ENCODE data around the gene MYH10. TPM values are rescaled to one million over a fixed set of nuclear protein-coding genes. Genes with fewer than 3 reads are reported as not detected.

The MYH10 gene
- polyA plus RNA-seq, 4 donors, result 236 to 271 (median 255) TPM

DNA sequence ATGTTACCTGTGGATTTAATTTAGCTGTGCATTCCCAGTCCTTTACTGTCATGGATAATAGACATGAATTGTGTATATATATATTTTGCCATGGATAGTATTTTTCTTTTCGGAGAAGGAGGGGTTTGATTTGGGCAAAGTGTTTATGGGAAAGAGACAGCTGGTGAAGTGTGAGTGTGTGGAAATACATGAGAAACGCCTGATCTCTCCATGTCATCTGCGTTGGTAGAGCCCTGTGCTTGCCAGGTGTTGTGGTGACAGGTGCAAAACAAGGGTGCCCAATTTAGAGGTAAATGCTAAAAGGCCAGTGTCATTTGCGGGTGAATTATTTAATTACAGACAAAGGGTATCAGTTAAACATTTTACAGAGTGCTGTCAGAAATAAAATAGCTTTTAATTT lies 171.4 kb downstream of the MYH10 start:
- DNase-seq (ENCODE audit: low read depth in 4 of 4, low spot score in 3 of 4), result no peak

DNA sequence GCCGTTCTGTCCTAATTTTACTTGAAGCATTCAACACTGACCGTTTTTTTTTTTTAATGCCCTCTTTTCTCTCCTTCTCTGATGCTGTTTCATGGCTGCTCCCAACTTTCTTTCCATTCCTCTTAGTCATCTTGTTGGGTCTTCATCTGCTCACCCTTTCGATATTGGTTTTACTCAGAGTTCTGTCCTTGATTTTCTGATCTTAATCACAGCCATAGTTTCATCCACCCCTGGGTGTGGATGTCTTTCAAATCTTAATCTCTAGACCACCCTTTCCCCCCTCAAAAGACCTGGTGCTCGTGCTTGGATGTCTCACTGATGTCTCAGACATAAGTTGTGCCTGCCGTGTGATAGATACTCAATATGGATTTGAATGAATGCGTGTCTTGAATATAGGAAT lies 172.4 kb downstream of the MYH10 start:
- no peak for DNase-seq (ENCODE audit: low read depth in 4 of 4, low spot score in 3 of 4)

DNA sequence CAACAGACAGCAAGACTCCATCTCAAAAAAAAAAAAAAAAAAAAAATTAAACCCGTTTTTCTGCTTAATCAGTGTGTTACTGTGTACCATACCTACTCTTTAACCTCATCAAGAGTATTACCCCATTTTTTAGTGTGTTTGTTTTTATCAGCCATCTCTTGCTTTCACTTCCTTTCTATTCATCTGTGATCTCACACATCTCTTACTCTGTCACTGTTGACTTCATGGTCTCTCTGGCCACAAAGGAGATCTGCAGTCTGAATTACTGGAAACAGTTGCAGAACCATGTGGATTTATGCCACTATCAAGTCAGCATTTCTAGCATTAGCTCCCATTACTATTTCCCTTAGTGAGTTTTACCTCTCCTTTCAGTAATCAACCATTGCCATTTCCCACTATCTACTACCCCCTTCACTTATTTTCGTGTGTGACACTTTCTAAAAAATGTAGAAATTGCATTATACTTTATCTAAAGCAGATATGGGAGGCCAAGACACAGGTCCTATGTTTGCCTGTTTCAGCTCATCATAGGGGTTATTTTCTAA lies 174.8 kb downstream of the MYH10 start:
- DNase-seq (ENCODE audit: low read depth in 4 of 4, low spot score in 3 of 4), result no peak

DNA sequence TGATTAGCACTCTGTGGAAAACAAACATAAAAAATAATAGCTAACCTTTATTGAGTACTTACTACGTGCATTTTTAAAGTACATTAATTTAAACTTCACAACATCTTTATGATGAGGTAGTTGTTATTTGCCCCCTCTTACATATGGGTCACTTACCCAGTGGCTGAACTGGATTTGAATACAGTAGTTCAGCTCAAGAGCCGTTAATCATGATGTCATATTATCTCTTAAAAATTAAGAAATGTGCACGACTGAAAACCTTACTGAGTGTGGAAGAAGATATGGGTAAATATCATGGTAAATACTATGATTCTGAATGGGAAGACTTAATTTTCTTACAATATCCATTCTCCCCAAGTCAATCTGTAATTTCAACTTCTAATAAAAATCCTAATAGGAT lies 177.2 kb downstream of the MYH10 start:
- no peak for DNase-seq (ENCODE audit: low read depth in 4 of 4, low spot score in 3 of 4)

DNA sequence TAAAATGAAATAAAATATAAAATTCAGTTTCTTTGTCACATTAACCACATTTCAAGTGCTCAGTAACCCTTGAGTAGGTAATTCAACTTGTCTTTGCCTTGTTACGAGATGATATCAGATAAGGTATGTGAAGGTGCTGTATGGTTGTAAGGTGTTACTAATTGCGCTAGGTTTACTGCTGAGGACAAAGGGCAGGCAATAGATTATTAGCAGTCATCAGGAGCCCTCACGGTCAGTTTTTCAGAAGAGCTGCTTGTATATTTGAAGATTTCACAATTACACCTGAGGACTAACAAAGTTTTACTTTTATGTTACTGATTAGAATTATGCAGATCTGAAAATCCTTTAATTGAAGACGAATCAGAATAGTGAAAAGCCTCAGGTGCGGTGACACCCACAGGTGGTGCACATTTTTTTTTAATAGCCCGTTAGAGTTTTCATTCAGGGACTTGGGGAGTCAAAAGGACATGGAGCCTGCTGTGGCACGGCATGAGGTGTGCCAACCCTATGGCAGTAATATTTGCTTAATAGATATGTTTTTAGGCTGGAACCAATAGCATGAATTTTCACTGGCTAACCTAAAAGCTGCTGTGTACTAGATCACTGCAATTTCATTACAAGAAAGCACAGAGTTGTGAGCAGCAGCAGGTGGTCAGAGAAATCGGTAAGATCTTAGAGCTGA lies 178.5 kb downstream of the MYH10 start:
- no peak for DNase-seq (ENCODE audit: low read depth in 4 of 4, low spot score in 3 of 4)

DNA sequence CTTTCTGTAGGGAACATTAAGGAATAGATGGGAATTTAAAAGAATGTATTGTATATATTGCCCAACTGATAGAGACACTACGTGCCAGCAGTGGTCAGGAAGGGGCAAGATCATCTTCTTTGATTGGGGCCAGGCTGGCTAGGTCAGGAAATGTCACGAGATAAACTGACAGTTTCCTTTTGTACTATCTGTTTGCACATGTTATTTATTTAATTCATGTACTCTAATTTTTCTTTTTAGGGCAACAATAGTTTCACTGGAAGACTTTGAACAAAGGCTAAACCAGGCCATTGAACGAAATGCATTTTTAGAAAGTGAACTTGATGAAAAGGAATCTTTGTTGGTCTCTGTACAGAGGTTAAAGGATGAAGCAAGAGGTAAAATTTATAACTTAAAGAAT lies 182.2 kb downstream of the MYH10 start:
- no peak for DNase-seq (ENCODE audit: low read depth in 4 of 4, low spot score in 3 of 4)

DNA sequence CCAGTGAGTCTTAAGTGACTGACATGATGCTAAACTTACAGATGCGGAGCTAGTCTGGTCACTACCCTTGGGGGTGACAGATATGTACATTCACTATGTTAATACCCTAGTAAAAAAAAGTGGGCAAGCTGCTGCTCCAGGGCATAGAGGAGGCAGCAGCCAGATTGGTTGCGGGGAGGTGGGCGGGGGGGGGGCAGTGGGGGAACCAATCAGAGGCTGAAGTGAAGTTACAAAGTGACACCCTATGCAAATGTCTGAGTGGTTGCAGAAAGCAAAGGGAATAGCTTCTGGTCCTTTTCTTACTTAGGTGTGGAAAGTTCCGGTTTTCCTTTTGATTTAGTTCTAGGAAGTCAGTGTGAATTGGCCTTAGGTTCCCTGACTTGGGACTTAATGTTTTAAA lies 182.7 kb downstream of the MYH10 start:
- no peak for DNase-seq (ENCODE audit: low read depth in 4 of 4, low spot score in 3 of 4)

DNA sequence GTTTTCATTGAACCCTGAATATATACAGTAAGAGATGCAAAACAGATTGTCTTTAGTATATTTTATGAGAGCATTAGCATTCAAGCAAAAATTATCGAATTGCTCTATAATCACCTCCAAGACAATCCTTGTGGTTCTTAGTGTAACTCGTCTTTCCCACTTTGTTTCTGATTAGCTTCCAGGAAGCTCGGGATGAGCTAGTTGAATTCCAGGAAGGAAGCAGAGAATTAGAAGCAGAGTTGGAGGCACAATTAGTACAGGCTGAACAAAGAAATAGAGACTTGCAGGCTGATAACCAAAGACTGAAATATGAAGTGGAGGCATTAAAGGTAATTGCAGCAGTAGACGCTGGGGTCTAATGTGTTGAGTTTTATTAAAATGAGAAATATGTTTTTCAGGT lies 185.0 kb downstream of the MYH10 start:
- no peak for DNase-seq (ENCODE audit: low read depth in 4 of 4, low spot score in 3 of 4)

DNA sequence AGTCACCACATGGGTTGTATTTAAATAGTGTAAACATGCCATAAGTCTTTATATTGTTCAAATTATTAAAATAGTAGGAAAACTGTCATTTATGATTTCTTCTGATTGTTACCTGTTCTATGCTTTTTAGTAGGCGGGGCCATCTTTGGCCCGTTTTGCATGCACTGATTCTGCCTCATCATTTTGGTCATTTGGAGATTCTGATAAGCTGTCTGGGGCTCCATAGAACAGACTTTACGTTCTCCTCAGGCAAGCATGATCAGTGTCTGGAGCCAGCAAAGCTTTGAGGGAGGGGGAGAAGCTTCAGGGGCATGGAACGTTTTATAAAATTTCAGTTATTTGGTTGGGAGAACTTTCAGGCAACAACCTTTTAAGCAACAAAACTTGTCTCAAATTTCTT lies 186.0 kb downstream of the MYH10 start:
- no peak for DNase-seq (ENCODE audit: low read depth in 4 of 4, low spot score in 3 of 4)

DNA sequence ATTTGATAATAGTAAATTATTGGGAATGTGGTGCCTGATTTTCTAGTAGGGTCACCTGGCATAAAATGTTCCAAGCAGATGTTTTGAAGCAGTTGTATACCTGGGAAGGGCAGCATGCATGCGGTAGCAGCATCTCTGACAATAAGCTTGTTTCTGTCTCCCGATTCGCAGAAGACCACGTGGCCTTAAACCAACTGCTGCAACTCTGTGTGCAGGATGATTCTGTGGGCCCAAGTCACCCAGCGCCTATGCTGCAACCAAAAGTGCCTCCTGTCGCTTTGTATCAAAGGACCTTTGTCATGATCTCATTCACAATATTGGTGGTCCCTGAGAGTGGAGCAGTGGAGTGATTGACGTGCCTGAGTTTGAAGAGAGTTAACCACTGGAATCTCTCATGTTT lies 186.8 kb downstream of the MYH10 start:
- DNase-seq (ENCODE audit: low read depth in 4 of 4, low spot score in 3 of 4), result no peak

DNA sequence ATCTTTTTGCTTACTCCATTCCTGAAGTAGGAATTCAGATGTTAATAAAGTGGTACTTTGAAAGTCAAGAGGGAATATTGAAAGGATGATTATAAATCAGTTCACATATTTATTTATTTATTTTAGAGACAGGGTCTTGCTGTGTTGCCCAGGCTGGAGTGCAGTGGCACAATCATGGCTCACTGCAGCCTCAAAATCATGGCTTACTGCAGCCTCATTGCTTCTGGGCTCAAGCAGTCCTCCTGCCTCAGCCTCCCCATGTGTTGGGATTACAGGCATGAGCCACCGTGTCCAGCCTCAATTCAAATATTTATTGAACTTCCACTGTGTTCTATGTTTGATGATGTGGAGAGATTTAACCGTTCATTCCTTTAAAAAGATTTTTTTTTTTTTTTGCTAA lies 188.2 kb downstream of the MYH10 start:
- no peak for DNase-seq (ENCODE audit: low read depth in 4 of 4, low spot score in 3 of 4)

DNA sequence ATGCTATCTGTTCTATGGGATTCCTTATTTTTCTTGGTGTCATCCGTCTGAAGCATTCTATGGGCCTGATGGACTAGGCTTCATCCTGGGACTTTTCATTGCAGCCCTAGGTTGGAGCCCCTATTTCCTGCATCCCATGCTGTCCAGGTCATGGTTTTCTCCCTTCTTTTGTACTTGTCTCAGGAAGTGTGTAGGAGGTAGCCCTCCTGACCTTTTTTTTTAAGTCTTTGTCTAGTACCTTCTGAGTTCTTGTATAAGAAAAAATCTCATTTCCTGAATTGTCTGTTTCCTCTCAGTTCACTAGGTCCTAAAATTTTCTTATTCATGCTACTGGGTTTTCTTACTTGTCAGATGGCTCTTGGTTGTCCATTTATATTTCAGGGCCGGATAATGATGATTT lies 188.8 kb downstream of the MYH10 start:
- no peak for DNase-seq (ENCODE audit: low read depth in 4 of 4, low spot score in 3 of 4)

DNA sequence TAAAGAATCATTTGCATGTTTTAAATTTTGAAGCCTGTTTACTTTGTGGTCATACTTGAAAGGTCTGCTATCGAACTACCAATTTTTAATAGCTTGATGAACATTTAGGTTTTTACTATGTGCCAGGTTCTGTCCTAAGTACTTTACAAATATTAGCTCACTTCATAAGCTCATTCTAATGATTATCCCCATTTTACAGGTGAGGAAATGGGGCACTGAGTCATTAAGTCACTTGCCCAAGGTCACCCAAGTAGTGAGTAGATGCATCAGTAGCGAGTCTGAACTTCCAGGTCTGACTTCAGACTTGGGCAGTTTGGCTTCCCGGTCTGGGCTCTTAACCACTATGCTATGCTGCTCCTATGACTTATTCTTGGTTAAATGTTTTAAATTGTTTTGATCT lies 190.8 kb downstream of the MYH10 start:
- DNase-seq (ENCODE audit: low read depth in 4 of 4, low spot score in 3 of 4), result no peak

DNA sequence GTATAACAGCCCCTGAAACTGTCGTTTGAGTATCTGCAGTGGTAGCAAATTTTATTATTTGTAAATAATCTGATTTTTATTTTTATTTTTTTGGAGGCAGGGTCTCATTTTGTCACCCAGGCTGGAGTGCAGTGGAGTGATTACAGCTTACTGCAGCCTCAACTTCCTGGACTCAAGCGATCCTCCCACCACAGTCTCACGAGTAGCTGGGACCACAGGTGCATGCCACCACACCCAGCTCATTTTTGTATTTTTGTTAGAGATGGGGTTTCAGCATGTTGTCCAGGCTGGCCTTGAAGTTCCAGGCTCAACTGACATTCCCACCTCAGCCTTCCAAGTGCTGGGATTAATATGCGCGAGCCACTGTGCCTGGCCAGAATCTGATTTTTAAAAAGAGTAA lies 192.1 kb downstream of the MYH10 start:
- no peak for DNase-seq (ENCODE audit: low read depth in 4 of 4, low spot score in 3 of 4)

DNA sequence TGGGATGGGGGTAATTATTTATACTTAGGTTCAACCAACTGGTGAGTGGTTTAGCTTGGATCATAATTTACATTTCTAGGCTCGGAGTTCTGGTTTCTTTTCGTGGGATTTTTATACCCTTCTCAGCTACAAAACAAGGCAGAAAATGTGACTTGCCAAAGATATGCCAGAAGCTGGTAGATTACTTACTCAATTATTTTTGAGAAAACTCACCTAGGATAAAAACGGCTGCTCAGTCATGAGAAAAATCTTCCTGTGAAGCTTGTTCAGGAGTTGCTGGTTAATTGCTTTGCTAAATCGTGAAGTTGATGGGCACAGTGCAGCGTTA lies 193.7 kb downstream of the MYH10 start:
- no peak for DNase-seq (ENCODE audit: low read depth in 4 of 4, low spot score in 3 of 4)

DNA sequence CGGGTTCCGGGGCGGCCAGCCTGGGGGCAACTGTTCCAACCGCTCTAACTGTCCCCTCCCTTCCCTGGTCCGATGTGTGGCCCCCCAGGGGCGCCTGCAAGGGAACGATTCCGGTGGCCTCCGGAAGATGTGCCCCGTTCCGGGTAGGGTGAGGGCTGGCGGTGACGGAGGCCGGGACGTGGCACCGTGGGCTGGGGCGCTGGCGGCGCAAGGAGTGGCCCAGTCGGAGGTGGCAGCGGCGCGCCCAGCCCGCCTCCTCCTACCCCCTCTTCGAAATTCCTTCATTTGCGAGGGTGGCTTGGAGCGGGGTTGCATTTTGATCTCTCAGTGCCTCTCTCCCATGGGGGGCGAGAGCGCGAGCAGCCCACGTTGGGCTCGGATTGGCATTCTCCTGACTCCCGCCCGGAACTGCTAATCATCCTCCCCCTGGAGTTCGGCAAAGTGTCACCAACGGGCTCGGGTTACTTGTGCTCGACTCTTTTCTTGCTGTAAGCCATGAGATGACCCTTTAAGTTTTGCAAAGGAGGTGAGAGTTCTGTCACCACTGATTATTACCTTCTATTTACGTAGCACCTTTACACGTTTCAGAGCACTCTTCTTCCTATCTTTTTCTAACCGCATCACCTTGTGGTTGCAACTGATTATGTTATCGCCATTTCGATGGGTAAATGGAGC lies 194.2 kb downstream of the MYH10 start:
- peak in 3 of 4 donors; percentile 37 to 65 (median 41) for DNase-seq (ENCODE audit: low read depth in 4 of 4, low spot score in 3 of 4)

DNA sequence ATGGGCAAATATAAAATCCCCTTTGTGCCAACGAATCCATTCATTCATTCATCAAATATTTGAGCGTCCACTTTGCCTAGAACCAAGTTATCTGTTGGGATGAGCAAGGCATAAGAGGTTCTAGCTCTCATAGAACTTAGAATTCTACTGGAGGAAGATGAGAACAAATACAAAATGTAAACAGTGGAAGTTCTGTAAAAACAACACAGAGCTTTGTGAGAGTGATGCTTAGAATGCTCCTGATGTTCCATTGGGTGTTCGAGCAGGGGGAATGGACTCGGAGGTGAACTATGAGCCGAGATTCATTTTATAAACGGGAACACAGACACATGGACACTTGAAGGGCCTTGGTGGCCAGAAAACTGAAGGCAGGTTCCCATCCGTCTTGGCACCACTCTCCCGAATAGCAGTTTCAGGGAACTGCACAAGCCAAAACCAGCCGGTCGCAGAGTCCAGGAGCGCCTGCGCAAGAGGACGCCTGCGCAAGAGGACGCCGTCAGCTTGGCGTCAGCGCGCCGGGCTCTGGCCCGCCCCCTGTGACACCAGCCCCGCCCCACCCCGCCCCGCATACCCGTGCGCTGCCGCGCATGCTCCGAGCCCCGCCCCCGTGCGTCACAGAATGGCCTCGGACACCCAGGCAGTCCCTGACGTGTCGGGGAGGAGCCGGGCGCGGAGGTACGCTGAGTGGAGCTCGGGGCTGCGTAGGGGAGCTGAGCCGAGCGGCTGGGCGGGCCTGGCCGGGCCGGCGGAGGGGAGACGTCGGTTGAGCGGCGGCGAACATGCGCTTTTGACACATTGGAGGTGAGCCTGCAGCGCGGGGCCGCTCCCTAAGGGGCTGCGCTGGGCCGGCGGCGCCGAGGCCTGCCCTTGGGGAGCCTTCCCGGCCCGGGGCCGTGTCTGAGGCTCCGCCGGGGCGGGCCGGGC lies 195.0 kb downstream of the MYH10 start, which contains the start of gene NDEL1:
NDEL1 (plus strand) TSS at position 640 of the 924 bp plus-strand sequence. CDS start 8,388 bp downstream, outside the sequence.
- peak; percentile 93 to 98 (median 95) for DNase-seq (ENCODE audit: low read depth in 4 of 4, low spot score in 3 of 4)

DNA sequence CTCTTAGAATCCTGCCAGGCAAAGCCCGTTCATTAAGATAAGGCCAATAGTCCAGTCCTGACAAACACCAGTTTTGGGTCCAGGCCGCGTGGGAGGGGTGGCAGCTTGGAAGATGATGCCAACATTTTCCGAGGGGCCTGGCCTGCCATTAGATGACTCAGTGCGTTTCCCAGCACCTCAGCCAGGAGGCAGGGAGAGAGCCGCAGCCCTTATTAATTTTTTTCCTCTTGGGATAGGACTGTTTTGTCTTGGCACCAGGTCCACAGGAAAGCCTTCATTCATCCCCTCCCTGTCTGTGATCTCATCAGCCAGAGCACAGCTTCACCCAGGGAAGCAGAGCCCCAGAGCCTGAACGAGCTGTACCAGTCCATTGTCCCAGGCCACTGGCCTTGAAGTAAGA lies 199.6 kb downstream of the MYH10 start:
- no peak for DNase-seq (ENCODE audit: low read depth in 4 of 4, low spot score in 3 of 4)

DNA sequence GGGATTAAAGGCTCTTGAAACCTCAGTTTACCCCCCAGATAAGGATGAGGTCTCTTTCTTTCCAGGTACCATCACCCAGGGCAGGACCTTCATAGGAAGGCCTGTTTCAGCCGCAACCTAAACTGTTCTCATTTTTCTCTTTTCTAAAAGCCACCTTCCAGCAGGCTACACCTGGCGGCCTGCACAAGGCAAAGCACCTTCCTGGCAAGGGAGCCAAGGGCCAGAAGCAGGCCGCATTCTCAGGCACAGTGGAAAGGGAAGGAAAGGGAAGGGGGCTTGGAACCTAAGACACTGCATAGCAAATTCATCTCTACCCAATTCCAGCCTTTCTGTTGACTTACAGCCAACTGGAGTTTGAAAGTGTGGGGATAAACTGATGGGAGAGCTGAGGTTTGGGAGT lies 203.7 kb downstream of the MYH10 start:
- no peak for DNase-seq (ENCODE audit: low read depth in 4 of 4, low spot score in 3 of 4)

DNA sequence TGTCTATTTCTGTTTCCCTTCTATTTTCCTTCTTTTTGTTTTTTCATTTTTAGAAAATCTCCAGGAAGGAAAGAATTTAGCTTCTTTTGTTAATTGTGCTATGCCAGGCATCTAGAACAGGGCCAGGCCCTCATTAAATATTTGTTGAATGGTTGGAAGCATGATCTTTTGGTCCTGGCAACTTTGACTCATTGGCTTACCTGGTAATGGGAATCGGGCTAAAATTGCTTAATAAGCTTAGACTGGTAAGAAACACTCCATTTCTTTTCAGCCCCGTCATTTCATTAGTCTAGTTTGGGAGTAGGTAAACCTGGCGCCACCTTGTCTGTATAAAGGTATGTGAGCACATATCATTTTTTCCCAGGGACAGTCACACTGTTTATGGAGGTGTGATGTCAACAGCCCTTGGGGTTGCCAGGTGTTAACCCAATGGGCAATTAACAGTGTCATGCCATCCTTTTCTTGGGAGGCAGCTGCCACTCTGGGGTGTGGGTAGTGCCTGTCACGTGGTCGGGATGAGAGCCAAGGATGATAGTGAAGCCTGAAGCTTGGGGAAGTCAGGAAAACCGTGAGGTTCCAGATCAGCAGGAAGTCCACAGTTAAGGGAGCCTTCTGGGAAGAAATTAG lies 204.3 kb downstream of the MYH10 start:
- no peak for DNase-seq (ENCODE audit: low read depth in 4 of 4, low spot score in 3 of 4)
